Endothelial cell of umbilical vein (primary cell): Measurements from ENCODE around the gene TNPO1. TPM values are rescaled to one million over a fixed set of nuclear protein-coding genes. Genes with fewer than 3 reads are reported as not detected.

Experiments
- BruUV-seq: library from RNA; stranded (reverse); fragments of 400-500 nt; replicated peaks from 2 replicates; lab custom pipeline; 2021; lab: Mats Ljungman, UMichigan
- CTCF ChIA-PET: fragments of 300-600, 350-600 bp; sonication (Branson Sonifier 250); formaldehyde crosslinking; loops from one replicate; lab custom pipeline; 2021; ENCODE audit warnings: antibody characterized with exemption, inconsistent platforms; lab: Charles Lee
- POLR2A ChIA-PET: fragments of 300-600, 350-600 bp; sonication (Branson Sonifier 250); formaldehyde crosslinking; loops from one replicate; lab custom pipeline; 2021; ENCODE audit warnings: antibody characterized with exemption, inconsistent platforms; lab: Charles Lee
- DNase-seq: peaks from one replicate; pipeline ENCODE4 v3.0.0-alpha.2; 2011; ENCODE audit warnings: low read depth, low spot score
- FAIRE-seq: peaks from 2 replicates; lab custom pipeline; 2011; peaks lifted over from hg19 to GRCh38; lab: Jason Lieb, UNC
- H2AFZ ChIP-seq: 2 replicates; pipeline ENCODE4 v1.6.0; 2012; ENCODE audit warnings: low read depth, low read length, control low read depth, inconsistent platforms
- H3K27ac ChIP-seq: 2 replicates; pipeline ENCODE4 v1.5.1; 2011; ENCODE audit warnings: low read depth, mild to moderate bottlenecking, control low read depth, low read length, moderate library complexity; ENCODE audit not compliant: insufficient read depth
- H3K27me3 ChIP-seq, 2 experiments: 2 replicates each; pipeline versions ENCODE4 v1.6.0 to v1.6.1; 2011; ENCODE audit warnings: low read length in 2 of 2, mixed read lengths in 1 of 2; ENCODE audit not compliant: control insufficient read depth in 2 of 2, insufficient read depth in 2 of 2
- H3K36me3 ChIP-seq, 2 experiments: 2 replicates in 1 of 2; 3 replicates in 1 of 2; pipeline ENCODE4 v1.5.1; 2011; ENCODE audit warnings: low read length in 2 of 2, mild to moderate bottlenecking in 1 of 2, moderate library complexity in 1 of 2; ENCODE audit not compliant: control insufficient read depth in 2 of 2, insufficient read depth in 2 of 2; ENCODE audit errors: extremely low read depth in 1 of 2
- H3K4me1 ChIP-seq: 3 replicates; pipeline ENCODE4 v1.5.1; 2011; ENCODE audit warnings: mild to moderate bottlenecking, low read length; ENCODE audit not compliant: control insufficient read depth, insufficient read depth; ENCODE audit errors: extremely low read depth
- H3K4me2 ChIP-seq: 2 replicates; pipeline ENCODE4 v1.6.1; 2011; ENCODE audit warnings: low read length, control low read depth, mixed read lengths; ENCODE audit not compliant: insufficient read depth
- H3K4me3 ChIP-seq, 3 experiments: fragments of 200-600 bp in 1 of 3; sonication (generic), shearing (Covaris generic) in 1 of 3; replicated peaks in 1 of 3; 2 replicates each; pipeline ENCODE4 v1.5.1; 2011 to 2016; ENCODE audit warnings: control low read depth in 3 of 3, low read length in 3 of 3, mild to moderate bottlenecking in 2 of 3, inconsistent platforms in 1 of 3, low read depth in 1 of 3, moderate library complexity in 1 of 3; ENCODE audit not compliant: insufficient read depth in 1 of 3
- H3K79me2 ChIP-seq: 2 replicates; pipeline ENCODE4 v1.6.0; 2012; ENCODE audit warnings: low read length, inconsistent platforms; ENCODE audit not compliant: control insufficient read depth, insufficient read depth
- H3K9ac ChIP-seq: replicated peaks from 2 replicates; pipeline ENCODE3; 2011; ENCODE audit warnings: low read length, control low read depth; ENCODE audit not compliant: insufficient read depth; ENCODE audit errors: extremely low read depth
- H3K9me1 ChIP-seq: replicated peaks from 3 replicates; pipeline ENCODE4 v1.6.0; 2011; ENCODE audit warnings: mild to moderate bottlenecking, low read length; ENCODE audit not compliant: control insufficient read depth, insufficient read depth; ENCODE audit errors: extremely low read depth
- H3K9me3 ChIP-seq: replicated peaks from 2 replicates; pipeline ENCODE4 v1.5.1; 2012; ENCODE audit warnings: low read length, inconsistent platforms; ENCODE audit not compliant: control insufficient read depth, insufficient read depth
- H4K20me1 ChIP-seq: replicated peaks from 2 replicates; pipeline ENCODE3; 2011; ENCODE audit warnings: mild to moderate bottlenecking, low read length; ENCODE audit not compliant: control insufficient read depth, insufficient read depth; ENCODE audit errors: extremely low read depth
- CTCF ChIP-seq, 2 donors: IDR thresholded peaks; 1 replicate in 1 of 2; 2 replicates in 1 of 2; pipeline ENCODE4 v1.5.1; 2011; ENCODE audit warnings: low read length in 2 of 2, mild to moderate bottlenecking in 2 of 2, moderate library complexity in 2 of 2, control low read depth in 1 of 2, inconsistent platforms in 1 of 2, low read depth in 1 of 2; ENCODE audit not compliant: insufficient read depth in 1 of 2; ENCODE audit errors: extremely low read depth in 1 of 2
- EZH2 ChIP-seq: IDR thresholded peaks from 2 replicates; pipeline ENCODE4 v1.6.1; 2012; ENCODE audit warnings: borderline replicate concordance, low read depth, mild to moderate bottlenecking, moderate library complexity, low read length, inconsistent platforms; ENCODE audit not compliant: severe bottlenecking
- FOS ChIP-seq: IDR thresholded peaks from 2 replicates; pipeline ENCODE4 v1.6.1; 2011; ENCODE audit warnings: mild to moderate bottlenecking, low read length, moderate library complexity, borderline replicate concordance; ENCODE audit not compliant: insufficient read depth
- GATA2 ChIP-seq: IDR thresholded peaks from 2 replicates; pipeline ENCODE4 v1.7.0; 2011; ENCODE audit warnings: low read depth, mild to moderate bottlenecking, moderate library complexity, mixed read lengths, low read length; ENCODE audit not compliant: insufficient read length, insufficient read depth
- JUN ChIP-seq: IDR thresholded peaks from 2 replicates; pipeline ENCODE4 v1.6.1; 2011; ENCODE audit warnings: borderline replicate concordance, low read depth; ENCODE audit not compliant: insufficient read length, insufficient read depth
- MAX ChIP-seq: IDR thresholded peaks from 2 replicates; pipeline ENCODE4 v1.6.1; 2011; ENCODE audit not compliant: insufficient read depth, insufficient read length
- MYC ChIP-seq: IDR thresholded peaks from one replicate; pipeline ENCODE4 v1.6.1; 2011; ENCODE audit warnings: mild to moderate bottlenecking, low read depth, low read length
- POLR2A ChIP-seq: IDR thresholded peaks from 2 replicates; pipeline ENCODE4 v1.6.1; 2012; ENCODE audit warnings: low read depth, mild to moderate bottlenecking, control low read depth, low read length
- POLR2AphosphoS5 ChIP-seq: IDR thresholded peaks from 2 replicates; pipeline ENCODE4 v1.6.1; 2012; ENCODE audit warnings: low read depth, mild to moderate bottlenecking, control low read depth, low read length, moderate library complexity; ENCODE audit not compliant: insufficient read depth
- dilution Hi-C: fragments of 300-500 bp; cut with MboI; formaldehyde crosslinking; loops from one replicate; pipeline ENCODE4 v1.15.0; 2019; ENCODE audit warnings: low sequenced_read_pairs; ENCODE audit not compliant: extremely low pct_ligation_motif_present
- intact Hi-C: fragments of 100-400 bp; cut with micrococcal nuclease; formaldehyde crosslinking; loops from one replicate; pipeline ENCODE4 v1.10.0; 2022
- polyA plus RNA-seq, 4 experiments: library from polyadenylated mRNA; depleted of rRNA in 3 of 4; stranded (reverse) in 3 of 4; unstranded in 1 of 4; fragments of >200 nt; gene quantifications; 2 replicates each; pipeline versions ENCODE4 v1.2.1 to v1.2.3, GENCODE V29; 2011 to 2012; ENCODE audit warnings: missing spikeins in 1 of 4
- total RNA-seq: library from RNA; stranded (reverse); gene quantifications from 2 replicates; pipeline ENCODE4 v1.2.3, GENCODE V29; 2021

The TNPO1 gene
- total and polyA plus RNA-seq, 2 donors (not counting 3 experiments of a cell fraction or from before 2014, with no cell fraction given), result 65.6 to 298 TPM

GRCh38 chr5:72850113-72850512 lies 33.7 kb downstream of the TNPO1 start:
- ChIA-PET CTCF (interaction anchor here (0.9 to 3.2 kb wide), 7 partner anchors 10 to 542 kb away, joined by 3 to 15 read pairs (median 4); no protein-coding TSS in a partner anchor), POLR2A (interaction anchor here (0.6 to 1.2 kb wide), 3 partner anchors 19 to 30 kb away, joined by 3 to 7 read pairs (median 3); no protein-coding TSS in a partner anchor)
- Histone ChIP-seq H4K20me1 (peaks cover 32% of the 10 kb centered on the region), H3K9me1 (no peaks in the 10 kb centered on the region), H3K9ac (peak overlapping the region; percentile 94), H3K27me3 (no peaks in the 10 kb centered on the region), H3K9me3 (no peaks in the 10 kb centered on the region), H3K4me1 (peaks cover 54% of the 10 kb centered on the region), H2AFZ (no peak overlapping the region), H3K4me2 (peak overlapping the region; percentile 100), H3K4me3 (peak overlapping the region; percentile 97 to 99 (median 98)), H3K27ac (peak overlapping the region; percentile 90), H3K79me2 (peaks cover 100% of the 10 kb centered on the region), H3K36me3 (peaks cover 6 to 15% of the 10 kb centered on the region in 2 experiments)
- FAIRE-seq (no peak), DNase-seq (no peak)
- no peak for TF ChIP-seq JUN
- dilution Hi-C loops (no loop called here), intact Hi-C loops (no loop called here)
- BruUV-seq, result no TSS peak

- no TSS peak for BruUV-seq
- Histone ChIP-seq H3K79me2 (peaks cover 100% of the 10 kb centered on the region), H3K9me3 (no peaks in the 10 kb centered on the region), H3K9me1 (no peaks in the 10 kb centered on the region), H3K36me3 (peaks cover 8 to 28% of the 10 kb centered on the region in 2 experiments), H3K27ac (no peak overlapping the region), H4K20me1 (peaks cover 35% of the 10 kb centered on the region), H3K9ac (no peak overlapping the region), H3K27me3 (no peaks in the 10 kb centered on the region), H3K4me3 (peak overlapping the region in 1 of 3 experiments; percentile 42), H3K4me1 (peaks cover 58% of the 10 kb centered on the region), H2AFZ (no peak overlapping the region), H3K4me2 (peak overlapping the region; percentile 100)
- DNase-seq (no peak), FAIRE-seq (no peak)
- dilution Hi-C loops (no loop called here), intact Hi-C loops (no loop called here)
- ChIA-PET POLR2A (no interaction called here), CTCF (no interaction called here)
- TF ChIP-seq POLR2AphosphoS5, result no peak
- TF ChIP-seq MYC, result no peak
- TF ChIP-seq CTCF (IDR thresholded peaks at IDR 0.05; ENCODE audit: extremely low read depth in 1 of 2, insufficient read depth in 1 of 2, low read depth in 1 of 2, low read length in 2 of 2), result no peak
- TF ChIP-seq JUN, result no peak
- TF ChIP-seq FOS, result no peak
- no peak for TF ChIP-seq EZH2
- TF ChIP-seq GATA2, result no peak
- no peak for TF ChIP-seq POLR2A
- TF ChIP-seq MAX, result no peak
Measured at GRCh38 chr5:72852356-72852755, 35.9 kb downstream of the TNPO1 start.
